ENCODE measurements around the gene SAV1. TPM values are rescaled to one million over a fixed set of nuclear protein-coding genes. Genes with fewer than 3 reads are reported as not detected.

SAV1 gene
- total and polyA plus RNA-seq, 2 of the 13 experiments (the other 11 are each of a cell fraction or from before 2014, with no cell fraction given) = 7.3 to 8.2 TPM

DNA sequence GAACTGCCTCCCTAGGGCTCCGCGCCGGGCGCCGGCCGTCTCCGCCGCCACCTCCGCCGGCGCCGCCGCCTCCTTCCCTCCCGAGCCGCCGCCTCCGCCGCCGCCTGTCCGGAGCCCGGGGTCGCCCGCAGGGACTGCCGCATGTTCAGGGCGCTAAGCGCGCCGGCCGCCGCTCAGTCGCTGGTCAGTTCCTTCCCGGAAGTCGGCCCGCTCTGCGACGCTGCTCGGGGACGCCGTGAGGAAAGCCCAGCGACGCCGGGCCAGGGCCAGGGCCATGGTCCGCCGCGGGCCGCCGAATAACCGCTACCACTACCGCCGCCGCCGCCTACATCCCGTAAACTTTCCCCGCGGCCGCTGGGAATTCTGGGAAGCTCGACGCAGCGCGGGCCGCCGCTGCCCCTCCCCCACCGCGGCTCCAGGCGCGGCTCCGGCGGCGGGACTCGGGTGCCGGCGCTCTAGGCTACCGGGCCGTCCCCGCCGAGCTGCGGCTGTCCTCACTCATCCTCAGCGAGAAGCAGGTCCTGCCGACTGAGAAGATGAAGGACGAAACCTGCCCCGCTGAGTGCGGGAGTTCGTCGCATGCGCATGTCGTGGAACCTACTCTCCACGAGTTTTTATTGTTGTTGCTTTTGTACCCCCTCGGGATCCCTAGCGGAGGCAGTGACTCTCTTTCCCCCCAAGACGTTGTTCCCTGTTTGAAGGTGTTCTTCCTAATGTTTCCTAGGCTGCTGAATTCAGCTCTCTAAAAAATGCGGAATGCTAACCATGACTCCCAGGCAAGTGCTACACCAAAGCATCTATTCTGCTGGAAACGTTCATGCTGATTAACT is at the start of gene SAV1 (continued):
- TF ChIP-seq, protein P1, sequence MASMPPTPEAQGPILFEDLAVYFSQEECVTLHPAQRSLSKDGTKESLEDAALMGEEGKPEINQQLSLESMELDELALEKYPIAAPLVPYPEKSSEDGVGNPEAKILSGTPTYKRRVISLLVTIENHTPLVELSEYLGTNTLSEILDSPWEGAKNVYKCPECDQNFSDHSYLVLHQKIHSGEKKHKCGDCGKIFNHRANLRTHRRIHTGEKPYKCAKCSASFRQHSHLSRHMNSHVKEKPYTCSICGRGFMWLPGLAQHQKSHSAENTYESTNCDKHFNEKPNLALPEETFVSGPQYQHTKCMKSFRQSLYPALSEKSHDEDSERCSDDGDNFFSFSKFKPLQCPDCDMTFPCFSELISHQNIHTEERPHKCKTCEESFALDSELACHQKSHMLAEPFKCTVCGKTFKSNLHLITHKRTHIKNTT (CRISPR knock-in tag; IDR thresholded peaks at IDR 0.05) = no peak
- TF ChIP-seq ERF (CRISPR knock-in tag; IDR thresholded peaks at IDR 0.05) (peak; percentile 54; the same call in 1 of the 2 replicates), SRSF1 (optimal IDR thresholded peaks at IDR 0.05; ENCODE audit: low read depth, low read length) (no peak), CCDC6 (CRISPR knock-in tag; IDR thresholded peaks at IDR 0.05) (0 out of 2 replicates have a peak, but pooled peaks have one; percentile 42), ZNF83 (CRISPR knock-in tag; IDR thresholded peaks at IDR 0.05; ENCODE audit: borderline replicate concordance) (peak; percentile 45; the same call in 1 of the 2 replicates), YEATS4 (CRISPR knock-in tag; IDR thresholded peaks at IDR 0.05; ENCODE audit: borderline replicate concordance) (peak; percentile 84)
- TF ChIP-seq, protein P2, sequence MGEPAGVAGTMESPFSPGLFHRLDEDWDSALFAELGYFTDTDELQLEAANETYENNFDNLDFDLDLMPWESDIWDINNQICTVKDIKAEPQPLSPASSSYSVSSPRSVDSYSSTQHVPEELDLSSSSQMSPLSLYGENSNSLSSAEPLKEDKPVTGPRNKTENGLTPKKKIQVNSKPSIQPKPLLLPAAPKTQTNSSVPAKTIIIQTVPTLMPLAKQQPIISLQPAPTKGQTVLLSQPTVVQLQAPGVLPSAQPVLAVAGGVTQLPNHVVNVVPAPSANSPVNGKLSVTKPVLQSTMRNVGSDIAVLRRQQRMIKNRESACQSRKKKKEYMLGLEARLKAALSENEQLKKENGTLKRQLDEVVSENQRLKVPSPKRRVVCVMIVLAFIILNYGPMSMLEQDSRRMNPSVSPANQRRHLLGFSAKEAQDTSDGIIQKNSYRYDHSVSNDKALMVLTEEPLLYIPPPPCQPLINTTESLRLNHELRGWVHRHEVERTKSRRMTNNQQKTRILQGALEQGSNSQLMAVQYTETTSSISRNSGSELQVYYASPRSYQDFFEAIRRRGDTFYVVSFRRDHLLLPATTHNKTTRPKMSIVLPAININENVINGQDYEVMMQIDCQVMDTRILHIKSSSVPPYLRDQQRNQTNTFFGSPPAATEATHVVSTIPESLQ (CRISPR knock-in tag; conservative IDR thresholded peaks at IDR 0.05) = no peak
- TF ChIP-seq, protein P3, sequence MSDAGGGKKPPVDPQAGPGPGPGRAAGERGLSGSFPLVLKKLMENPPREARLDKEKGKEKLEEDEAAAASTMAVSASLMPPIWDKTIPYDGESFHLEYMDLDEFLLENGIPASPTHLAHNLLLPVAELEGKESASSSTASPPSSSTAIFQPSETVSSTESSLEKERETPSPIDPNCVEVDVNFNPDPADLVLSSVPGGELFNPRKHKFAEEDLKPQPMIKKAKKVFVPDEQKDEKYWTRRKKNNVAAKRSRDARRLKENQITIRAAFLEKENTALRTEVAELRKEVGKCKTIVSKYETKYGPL (CRISPR knock-in tag; IDR thresholded peaks at IDR 0.05) = peak; percentile 35; the same call in 1 of the 2 replicates
- TF ChIP-seq, protein P4, sequence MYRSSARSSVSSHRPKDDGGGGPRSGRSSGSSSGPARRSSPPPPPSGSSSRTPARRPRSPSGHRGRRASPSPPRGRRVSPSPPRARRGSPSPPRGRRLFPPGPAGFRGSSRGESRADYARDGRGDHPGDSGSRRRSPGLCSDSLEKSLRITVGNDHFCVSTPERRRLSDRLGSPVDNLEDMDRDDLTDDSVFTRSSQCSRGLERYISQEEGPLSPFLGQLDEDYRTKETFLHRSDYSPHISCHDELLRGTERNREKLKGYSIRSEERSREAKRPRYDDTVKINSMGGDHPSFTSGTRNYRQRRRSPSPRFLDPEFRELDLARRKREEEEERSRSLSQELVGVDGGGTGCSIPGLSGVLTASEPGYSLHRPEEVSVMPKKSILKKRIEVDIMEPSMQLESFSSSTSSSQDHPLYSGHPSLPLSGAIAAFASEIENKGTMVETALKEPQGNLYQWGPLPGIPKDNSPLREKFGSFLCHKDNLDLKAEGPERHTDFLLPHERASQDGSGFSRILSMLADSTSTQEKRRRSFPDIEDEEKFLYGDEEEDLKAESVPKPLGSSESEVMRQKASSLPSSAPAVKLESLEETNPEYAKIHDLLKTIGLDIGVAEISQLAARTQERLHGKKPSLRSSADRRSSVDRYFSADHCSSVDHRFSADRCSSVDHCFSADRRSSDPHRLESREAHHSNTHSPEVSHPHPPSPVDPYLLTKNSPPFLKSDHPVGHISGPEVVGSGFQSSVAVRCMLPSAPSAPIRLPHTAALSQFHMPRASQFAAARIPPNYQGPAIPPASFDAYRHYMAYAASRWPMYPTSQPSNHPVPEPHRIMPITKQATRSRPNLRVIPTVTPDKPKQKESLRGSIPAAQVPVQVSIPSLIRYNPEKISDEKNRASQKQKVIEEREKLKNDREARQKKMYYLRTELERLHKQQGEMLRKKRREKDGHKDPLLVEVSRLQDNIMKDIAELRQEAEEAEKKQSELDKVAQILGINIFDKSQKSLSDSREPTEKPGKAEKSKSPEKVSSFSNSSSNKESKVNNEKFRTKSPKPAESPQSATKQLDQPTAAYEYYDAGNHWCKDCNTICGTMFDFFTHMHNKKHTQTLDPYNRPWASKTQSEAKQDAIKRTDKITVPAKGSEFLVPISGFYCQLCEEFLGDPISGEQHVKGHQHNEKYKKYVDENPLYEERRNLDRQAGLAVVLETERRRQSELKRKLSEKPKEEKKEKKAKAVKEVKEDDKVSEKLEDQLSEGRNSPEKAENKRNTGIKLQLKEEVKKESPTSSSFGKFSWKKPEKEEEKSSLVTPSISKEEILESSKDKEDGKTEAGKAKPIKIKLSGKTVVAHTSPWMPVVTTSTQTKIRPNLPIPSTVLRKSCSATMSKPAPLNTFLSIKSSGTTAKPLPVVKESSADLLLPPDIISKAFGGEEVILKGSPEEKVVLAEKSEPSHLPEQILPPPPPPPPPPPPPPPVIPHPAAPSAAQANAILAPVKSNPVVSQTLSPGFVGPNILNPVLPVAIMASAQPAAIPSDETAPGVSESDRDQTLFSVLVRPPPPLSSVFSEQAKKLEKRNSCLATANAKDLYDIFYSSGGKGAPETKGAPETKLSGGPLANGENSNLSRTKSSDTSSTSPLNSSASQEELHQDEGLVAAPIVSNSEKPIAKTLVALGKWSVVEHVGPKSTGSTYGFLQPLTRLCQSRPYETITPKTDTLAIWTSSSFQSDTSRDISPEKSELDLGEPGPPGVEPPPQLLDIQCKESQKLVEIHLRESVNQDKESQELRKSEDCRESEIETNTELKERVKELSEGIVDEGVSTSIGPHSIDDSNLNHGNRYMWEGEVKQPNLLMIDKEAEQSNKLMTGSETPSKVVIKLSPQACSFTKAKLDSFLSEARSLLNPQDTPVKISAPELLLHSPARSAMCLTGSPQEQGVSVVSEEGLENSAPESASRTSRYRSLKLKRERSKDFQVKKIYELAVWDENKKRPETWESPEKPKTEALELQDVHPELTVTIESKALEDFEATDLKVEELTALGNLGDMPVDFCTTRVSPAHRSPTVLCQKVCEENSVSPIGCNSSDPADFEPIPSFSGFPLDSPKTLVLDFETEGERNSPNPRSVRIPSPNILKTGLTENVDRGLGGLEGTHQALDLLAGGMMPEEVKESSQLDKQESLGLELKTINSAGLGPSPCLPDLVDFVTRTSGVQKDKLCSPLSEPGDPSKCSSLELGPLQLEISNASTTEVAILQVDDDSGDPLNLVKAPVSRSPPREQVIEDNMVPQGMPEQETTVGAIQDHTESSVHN (CRISPR knock-in tag; IDR thresholded peaks at IDR 0.05) = 0 out of 2 replicates have a peak, but pooled peaks have one; percentile 73
- TF ChIP-seq, protein P5, sequence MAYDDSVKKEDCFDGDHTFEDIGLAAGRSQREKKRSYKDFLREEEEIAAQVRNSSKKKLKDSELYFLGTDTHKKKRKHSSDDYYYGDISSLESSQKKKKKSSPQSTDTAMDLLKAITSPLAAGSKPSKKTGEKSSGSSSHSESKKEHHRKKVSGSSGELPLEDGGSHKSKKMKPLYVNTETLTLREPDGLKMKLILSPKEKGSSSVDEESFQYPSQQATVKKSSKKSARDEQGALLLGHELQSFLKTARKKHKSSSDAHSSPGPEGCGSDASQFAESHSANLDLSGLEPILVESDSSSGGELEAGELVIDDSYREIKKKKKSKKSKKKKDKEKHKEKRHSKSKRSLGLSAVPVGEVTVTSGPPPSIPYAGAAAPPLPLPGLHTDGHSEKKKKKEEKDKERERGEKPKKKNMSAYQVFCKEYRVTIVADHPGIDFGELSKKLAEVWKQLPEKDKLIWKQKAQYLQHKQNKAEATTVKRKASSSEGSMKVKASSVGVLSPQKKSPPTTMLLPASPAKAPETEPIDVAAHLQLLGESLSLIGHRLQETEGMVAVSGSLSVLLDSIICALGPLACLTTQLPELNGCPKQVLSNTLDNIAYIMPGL (CRISPR knock-in tag; IDR thresholded peaks at IDR 0.05; ENCODE audit: borderline replicate concordance in 1 of 2, low read depth in 1 of 2) = peak; percentile 91 to 95
